ENCODE data around the gene NODAL.
"Not testable (repeated sequence)": the region's sequence is repeated elsewhere in the genome, so short reads cannot be mapped to it uniquely, and the experiment has no call there.

The NODAL gene

DNA sequence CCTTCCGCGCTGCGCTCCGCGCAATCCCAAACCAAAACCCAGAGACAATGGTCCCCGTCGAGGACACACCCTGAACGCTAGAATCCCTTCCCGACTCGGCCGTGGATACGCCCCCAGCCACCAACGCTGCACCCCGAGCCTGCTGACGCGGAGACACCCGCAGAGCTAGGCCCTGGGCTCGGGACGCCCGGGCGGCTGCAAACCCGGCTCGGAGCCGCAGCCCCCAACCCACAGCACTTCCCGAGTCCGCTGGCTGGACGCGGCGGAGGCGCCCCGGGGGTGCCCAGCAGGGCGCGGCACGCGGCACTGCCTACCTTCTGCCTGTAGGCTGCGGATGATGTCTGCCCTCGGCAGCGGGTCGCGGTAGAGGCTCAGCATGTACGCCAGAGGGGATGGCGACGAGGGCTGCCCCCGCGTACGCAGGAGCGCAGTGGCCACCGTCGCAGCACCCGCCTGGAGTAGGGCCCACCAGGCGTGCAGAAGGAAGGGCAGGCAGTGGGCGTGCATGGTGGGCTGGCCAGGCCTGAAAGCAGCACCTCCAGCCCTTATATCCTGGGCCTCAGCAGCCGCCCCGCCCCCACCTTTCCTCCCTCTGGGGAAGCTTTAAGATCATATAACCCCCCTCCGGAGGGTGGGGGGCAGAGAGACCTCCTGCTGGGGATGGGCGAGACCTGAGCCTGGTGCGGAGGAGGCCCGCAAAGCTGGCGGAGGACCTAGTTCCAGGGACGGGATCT is at the start of gene NODAL:
Gene NODAL (minus strand): TSS at position 521 of the 734 bp plus-strand sequence. CDS start 14 bp downstream, at position 507.
- DNase-seq (ENCODE audit: low read depth): no peak

DNA sequence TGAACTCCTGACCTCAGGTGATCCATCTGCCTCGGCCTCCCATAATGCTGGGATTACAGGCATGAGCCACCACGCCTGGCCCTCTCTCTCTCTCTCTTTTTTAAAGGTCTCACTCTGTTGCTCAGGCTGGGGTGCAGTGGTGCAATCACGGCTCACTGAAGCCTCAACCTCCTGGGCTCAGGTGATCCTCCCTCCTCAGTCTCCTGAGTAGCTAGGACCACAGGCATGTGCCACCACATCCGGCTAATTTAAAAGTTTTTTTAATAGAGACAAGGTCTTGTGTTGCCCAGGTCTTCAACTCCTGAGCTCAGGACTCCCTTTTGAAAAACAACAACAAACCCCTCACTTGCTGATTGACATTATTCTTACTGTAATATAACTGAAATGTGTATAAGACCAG is 48.7 kb upstream of the NODAL start:
- DNase-seq (ENCODE audit: low read depth): no peak

More for the DNA sequence above, at the start of gene NODAL:
- peak within 1 kb of the TSS; percentile 25 for H3K4me3 ChIP-seq (ENCODE audit: low read depth, low read length)
- TF ChIP-seq, protein P1, sequence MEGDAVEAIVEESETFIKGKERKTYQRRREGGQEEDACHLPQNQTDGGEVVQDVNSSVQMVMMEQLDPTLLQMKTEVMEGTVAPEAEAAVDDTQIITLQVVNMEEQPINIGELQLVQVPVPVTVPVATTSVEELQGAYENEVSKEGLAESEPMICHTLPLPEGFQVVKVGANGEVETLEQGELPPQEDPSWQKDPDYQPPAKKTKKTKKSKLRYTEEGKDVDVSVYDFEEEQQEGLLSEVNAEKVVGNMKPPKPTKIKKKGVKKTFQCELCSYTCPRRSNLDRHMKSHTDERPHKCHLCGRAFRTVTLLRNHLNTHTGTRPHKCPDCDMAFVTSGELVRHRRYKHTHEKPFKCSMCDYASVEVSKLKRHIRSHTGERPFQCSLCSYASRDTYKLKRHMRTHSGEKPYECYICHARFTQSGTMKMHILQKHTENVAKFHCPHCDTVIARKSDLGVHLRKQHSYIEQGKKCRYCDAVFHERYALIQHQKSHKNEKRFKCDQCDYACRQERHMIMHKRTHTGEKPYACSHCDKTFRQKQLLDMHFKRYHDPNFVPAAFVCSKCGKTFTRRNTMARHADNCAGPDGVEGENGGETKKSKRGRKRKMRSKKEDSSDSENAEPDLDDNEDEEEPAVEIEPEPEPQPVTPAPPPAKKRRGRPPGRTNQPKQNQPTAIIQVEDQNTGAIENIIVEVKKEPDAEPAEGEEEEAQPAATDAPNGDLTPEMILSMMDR (conservative IDR thresholded peaks at IDR 0.05; ENCODE audit: low read depth, low read length): no peak

DNA sequence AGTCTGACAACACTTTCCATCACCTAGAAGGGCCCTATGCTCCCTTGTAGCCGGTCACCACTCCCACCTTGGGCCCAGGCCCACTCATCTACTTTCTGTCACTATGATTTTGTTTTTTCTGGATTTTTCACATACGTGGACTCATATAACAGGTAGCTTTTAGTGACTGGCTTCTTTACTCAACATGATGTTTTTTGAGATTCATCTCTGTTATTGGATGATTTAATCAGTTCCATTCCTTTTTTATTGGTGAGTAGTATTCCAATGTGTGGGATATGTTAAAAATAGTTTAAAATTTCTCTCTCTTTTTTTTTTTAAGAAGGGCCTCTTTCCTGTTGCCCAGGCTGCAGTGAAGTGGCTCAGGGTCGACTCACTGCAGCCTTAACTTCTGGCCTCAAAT is 46.3 kb upstream of the NODAL start:
- DNase-seq (ENCODE audit: low read depth): no peak
- TF ChIP-seq, protein P1 (conservative IDR thresholded peaks at IDR 0.05; ENCODE audit: low read depth, low read length): no peak

More for the DNA sequence above, 48.7 kb upstream of the NODAL start:
- TF ChIP-seq, protein P1 (conservative IDR thresholded peaks at IDR 0.05; ENCODE audit: low read depth, low read length): no peak
- no peak overlapping the region for H3K4me3 ChIP-seq (ENCODE audit: low read depth, low read length)

DNA sequence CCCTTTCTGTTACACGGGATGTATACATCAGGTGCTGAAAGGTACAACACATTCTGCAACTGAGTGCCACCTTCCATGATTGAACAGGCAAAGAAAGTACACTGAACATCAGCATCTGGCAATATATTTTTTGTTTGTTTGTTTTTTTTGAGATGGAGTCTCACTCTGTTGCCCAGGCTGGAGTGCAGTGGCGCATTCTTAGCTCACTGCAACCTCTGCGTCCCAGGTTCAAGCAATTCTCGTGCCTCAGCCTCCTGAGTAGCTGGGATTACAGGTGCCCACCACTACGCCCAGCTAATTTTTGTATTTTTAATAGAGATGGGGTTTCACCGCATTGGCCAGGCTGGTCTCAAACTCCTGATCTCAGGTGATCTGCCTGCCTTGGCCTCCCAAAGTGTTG is 42.4 kb upstream of the NODAL start:
- not testable (repeated sequence) for H3K4me3 ChIP-seq (ENCODE audit: low read depth, low read length); DNase-seq (ENCODE audit: low read depth)

More for the DNA sequence above, 46.3 kb upstream of the NODAL start:
- no peak overlapping the region for H3K4me3 ChIP-seq (ENCODE audit: low read depth, low read length)

DNA sequence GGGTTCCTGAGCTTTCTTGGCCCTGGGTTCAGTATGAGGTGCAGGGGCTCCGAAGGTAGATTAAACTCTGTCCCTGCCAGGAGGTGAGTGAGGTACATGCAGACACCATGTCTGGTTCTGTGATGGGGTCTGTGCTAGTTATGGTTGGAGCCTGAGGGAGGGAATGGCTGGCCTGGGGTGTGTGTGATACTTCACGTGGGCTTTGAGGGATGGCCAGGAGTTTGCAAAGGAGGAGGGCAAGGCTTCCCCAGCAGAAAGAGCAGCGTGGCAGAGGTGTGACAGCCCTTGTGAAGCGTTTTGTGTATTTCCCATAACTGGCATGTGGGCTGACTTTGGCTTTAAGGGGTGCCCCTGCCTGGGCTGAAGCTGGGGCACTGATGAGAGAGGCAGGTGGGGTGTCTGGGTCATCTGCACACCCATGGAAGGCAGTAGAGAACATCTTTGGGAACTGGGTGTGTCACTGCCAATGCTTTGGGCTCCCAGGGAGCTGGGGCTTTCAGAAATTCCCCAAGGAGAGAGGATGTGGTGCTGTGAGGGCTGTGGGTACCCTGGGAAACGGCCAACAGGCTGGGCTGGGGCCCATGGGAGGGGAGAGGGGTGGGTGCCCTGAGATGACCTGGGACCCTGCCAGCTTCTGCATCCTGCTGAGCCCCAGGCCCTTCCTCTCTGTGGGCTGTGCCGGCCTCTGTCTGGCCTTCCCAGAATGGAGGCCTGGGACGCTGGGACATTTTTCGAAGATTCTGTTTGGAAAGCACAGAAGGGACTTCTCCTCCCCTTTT is 41.7 kb upstream of the NODAL start:
- no peak overlapping the region for H3K4me3 ChIP-seq (ENCODE audit: low read depth, low read length)
- DNase-seq (ENCODE audit: low read depth): no peak
- TF ChIP-seq, protein P1 (conservative IDR thresholded peaks at IDR 0.05; ENCODE audit: low read depth, low read length): no peak

DNA sequence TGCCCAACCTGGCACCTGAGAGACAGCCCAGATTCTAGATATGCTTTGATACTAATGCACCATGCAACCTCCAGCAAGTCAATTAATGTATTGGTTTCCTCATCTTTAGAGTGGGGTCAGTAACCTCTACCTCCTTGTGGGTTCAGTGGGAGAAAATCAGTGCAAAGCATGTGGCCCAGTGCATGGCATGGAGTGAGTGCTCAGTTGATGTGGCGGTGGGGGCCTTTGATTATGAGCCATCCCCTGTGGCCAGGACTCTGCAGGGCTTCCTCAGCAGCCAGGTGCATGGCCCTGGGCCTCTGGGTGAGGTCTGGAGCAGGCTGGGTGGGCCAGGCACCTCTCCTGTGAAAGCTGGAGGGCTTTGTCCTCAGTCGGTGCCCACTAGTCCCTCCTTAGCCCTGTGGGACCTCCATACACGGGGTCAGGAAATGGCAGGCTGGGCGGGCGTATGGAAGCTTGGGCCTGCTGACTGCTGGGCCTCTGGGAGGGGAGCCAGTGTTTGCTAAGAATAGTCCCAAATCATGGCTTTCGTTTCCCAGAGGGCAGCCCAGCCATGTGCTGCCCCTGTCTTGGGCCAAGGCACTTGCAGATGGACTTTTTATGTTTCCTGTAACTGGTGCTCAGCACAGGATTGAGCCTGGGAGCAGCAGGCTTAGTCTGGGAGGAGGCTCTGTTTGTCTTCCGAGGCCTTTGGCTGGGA is 40.5 kb upstream of the NODAL start:
- no peak overlapping the region for H3K4me3 ChIP-seq (ENCODE audit: low read depth, low read length)
- no peak for DNase-seq (ENCODE audit: low read depth)
- TF ChIP-seq, protein P1 (conservative IDR thresholded peaks at IDR 0.05; ENCODE audit: low read depth, low read length): no peak

DNA sequence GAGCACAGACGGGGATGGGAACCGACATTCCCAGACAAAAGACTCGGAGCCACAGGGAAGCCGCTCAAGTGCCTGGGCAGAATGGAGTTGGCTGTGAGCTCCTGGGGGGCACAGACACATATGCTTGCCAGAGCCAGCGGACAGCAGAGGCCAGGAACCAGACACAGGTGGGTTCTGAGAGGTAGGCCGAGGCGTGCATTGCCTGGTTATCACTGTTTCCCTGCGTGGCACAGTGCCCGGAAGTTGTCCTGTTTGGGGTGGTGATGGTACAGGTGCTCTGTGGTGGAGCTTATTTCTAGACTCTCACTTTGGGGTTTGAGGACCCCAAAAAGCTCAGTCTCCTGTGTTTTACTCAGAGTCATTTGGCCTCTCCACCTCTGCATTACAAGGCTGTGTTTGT is 39.6 kb upstream of the NODAL start:
- TF ChIP-seq, protein P1 (conservative IDR thresholded peaks at IDR 0.05; ENCODE audit: low read depth, low read length): no peak
- DNase-seq (ENCODE audit: low read depth): no peak
- no peak overlapping the region for H3K4me3 ChIP-seq (ENCODE audit: low read depth, low read length)

Data from choroid plexus epithelial cell (primary cell).